GM19328 (cell line): Measurements from ENCODE around the gene RELT.

Experiments
- ATAC-seq: cut with Tn5 transposase; IDR thresholded peaks from one replicate; pipeline ENCODE4 v1.9.1; 2021; ENCODE audit warnings: mild to moderate bottlenecking, moderate library complexity; ENCODE audit not compliant: unreplicated experiment

RELT gene

GRCh38 chr11:73372375-73372993 lies 3.7 kb upstream of the RELT start:
- no peak for ATAC-seq

GRCh38 chr11:73374151-73374550 lies 2.0 kb upstream of the RELT start:
- no peak for ATAC-seq

- ATAC-seq = no peak
These were observed 404 bp upstream of the RELT start for GRCh38 chr11:73375830-73376159.

GRCh38 chr11:73376803-73377629 lies 817 bp downstream of the RELT start:
- peak; percentile 15 for ATAC-seq

- no peak for ATAC-seq
These were observed 3.1 kb downstream of the RELT start for GRCh38 chr11:73379189-73379880.

GRCh38 chr11:73380331-73380730 lies 4.1 kb downstream of the RELT start:
- ATAC-seq = no peak

- no peak for ATAC-seq
These were observed 4.8 kb downstream of the RELT start for GRCh38 chr11:73380897-73381410.

- no peak for ATAC-seq
These were observed 5.4 kb downstream of the RELT start for GRCh38 chr11:73381589-73381988.

- ATAC-seq = no peak
These were observed 6.0 kb downstream of the RELT start for GRCh38 chr11:73382183-73382582.

GRCh38 chr11:73382747-73383146 lies 6.5 kb downstream of the RELT start:
- ATAC-seq = no peak

GRCh38 chr11:73383249-73384124 lies 7.3 kb downstream of the RELT start:
- no peak for ATAC-seq

- no peak for ATAC-seq
These were observed 7.9 kb downstream of the RELT start for GRCh38 chr11:73384125-73384441.

GRCh38 chr11:73384531-73384871 lies 8.3 kb downstream of the RELT start:
- ATAC-seq = no peak

GRCh38 chr11:73384872-73385689 lies 8.9 kb downstream of the RELT start:
- peak; percentile 47 for ATAC-seq

- no peak for ATAC-seq
These were observed 9.8 kb downstream of the RELT start for GRCh38 chr11:73386016-73386415.

GRCh38 chr11:73386546-73386945 lies 10.3 kb downstream of the RELT start:
- ATAC-seq = no peak

GRCh38 chr11:73387594-73388264 lies 11.5 kb downstream of the RELT start:
- ATAC-seq = no peak

- ATAC-seq = no peak
These were observed 12.3 kb downstream of the RELT start for GRCh38 chr11:73388265-73389133.

GRCh38 chr11:73389134-73389525 lies 12.9 kb downstream of the RELT start:
- ATAC-seq = no peak
